ENCODE results near the gene INPP1.
"Not testable (repeated sequence)": the region's sequence is repeated elsewhere in the genome, so short reads cannot be mapped to it uniquely, and the experiment has no call there.

The INPP1 gene

DNA sequence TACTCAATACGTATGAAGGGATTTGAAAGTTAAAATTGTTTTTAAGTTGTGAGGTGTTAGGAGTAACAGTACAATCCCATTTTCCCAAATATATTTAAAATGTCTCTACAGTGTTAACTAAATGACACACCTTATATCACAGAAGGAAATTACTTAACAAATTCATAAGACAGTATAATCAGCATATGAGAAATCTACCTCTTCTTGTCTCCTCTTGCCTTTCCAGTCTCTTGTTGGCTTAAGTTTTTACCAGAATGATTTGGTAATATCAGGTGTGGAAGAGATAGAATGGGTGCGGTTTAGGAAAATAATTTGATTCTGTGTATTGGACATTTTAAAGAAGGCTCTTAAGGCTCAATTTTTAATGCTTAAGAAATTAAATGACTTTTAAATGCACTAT is 9.5 kb upstream of the INPP1 start:
- no peak for DNase-seq (ENCODE audit: low read depth in 3 of 3)

GRCh38 chr2:190334479-190335224 is 8.7 kb upstream of the INPP1 start:
- DNase-seq (ENCODE audit: low read depth in 3 of 3), result no peak

GRCh38 chr2:190335225-190335559 is 8.2 kb upstream of the INPP1 start:
- DNase-seq (ENCODE audit: low read depth in 3 of 3), result no peak

DNA sequence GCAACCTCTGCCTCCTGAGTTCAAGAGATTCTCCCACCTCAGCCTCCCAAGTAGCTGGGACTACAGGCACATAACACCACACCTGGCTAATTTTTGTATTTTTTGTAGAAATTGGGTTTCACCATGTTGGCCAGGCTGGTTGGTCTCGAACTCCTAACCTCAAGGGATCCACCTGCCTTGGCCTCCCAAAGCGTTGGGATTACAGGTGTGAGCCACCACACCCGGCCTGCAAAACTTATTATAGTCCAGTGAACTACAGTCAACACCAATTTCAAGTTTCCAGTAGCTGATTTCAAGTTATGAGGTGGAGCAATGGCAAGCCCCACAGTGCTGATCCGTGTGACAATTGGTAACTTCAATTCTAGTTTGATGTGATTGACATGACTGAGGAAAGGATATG is 7.8 kb upstream of the INPP1 start:
- DNase-seq (ENCODE audit: low read depth in 3 of 3), result not testable (repeated sequence)

DNA sequence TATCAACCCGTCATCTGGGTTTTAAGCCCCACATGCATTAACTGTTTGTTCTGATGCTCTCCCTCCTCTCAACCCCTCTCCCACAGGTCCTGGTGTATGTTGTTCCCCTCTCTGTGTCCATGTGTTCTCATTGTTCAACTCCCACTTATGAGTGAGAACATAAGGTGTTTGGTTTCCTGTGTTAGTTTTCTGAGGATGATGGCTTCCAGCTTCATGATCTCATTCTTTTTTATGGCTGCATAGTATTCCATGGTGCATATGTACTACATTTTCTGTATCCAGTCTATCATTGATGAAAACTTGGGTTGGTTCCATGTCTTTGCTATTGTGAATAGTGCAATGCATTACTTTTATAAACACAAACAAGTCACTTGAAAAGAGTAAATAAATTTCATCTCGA is 7.0 kb upstream of the INPP1 start:
- no peak for DNase-seq (ENCODE audit: low read depth in 3 of 3)

- no peak for DNase-seq (ENCODE audit: low read depth in 3 of 3)
Observed at GRCh38 chr2:190338453-190338852, 4.9 kb upstream of the INPP1 start.

GRCh38 chr2:190339394-190339793 is 4.0 kb upstream of the INPP1 start:
- DNase-seq (ENCODE audit: low read depth in 3 of 3), result no peak

- DNase-seq (ENCODE audit: low read depth in 3 of 3), result no peak
Observed at GRCh38 chr2:190340369-190340768, 3.0 kb upstream of the INPP1 start.

GRCh38 chr2:190342611-190343010 is 778 bp upstream of the INPP1 start:
- DNase-seq (ENCODE audit: low read depth in 3 of 3), result no peak

GRCh38 chr2:190343089-190343535 is 277 bp upstream of the INPP1 start:
- DNase-seq (ENCODE audit: low read depth in 3 of 3), result no peak

DNA sequence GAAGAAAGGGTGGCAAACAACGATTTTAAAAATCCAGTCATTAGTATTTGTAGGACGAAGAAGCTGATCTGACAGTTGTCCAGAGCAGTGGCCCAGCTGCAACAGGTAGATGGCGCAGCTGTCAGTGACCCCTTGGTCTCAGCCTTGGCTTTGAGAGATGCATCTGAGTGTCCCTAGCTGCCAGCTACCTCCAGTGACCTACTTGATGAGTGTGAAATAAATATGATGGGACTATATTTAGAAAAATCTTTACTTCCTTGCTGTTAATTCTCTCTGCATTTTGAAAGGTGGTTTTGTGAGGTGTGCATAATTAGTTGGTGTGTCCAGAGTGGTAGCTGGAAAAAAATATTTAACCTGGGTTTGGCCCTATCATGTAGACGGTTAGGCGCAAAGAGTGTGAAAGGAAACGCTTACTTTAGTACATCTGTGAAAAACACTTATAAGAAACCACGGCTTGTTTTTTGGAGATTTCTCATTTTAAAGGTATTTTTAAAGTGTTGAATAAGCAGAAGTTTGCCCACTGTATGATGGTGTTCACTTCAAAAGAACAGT is 963 bp downstream of the INPP1 start:
- DNase-seq (ENCODE audit: low read depth in 3 of 3), result no peak

GRCh38 chr2:190350371-190350770 is 7.0 kb downstream of the INPP1 start:
- DNase-seq (ENCODE audit: low read depth in 3 of 3), result no peak

GRCh38 chr2:190351955-190352354 is 8.6 kb downstream of the INPP1 start:
- DNase-seq (ENCODE audit: low read depth in 3 of 3), result no peak

DNA sequence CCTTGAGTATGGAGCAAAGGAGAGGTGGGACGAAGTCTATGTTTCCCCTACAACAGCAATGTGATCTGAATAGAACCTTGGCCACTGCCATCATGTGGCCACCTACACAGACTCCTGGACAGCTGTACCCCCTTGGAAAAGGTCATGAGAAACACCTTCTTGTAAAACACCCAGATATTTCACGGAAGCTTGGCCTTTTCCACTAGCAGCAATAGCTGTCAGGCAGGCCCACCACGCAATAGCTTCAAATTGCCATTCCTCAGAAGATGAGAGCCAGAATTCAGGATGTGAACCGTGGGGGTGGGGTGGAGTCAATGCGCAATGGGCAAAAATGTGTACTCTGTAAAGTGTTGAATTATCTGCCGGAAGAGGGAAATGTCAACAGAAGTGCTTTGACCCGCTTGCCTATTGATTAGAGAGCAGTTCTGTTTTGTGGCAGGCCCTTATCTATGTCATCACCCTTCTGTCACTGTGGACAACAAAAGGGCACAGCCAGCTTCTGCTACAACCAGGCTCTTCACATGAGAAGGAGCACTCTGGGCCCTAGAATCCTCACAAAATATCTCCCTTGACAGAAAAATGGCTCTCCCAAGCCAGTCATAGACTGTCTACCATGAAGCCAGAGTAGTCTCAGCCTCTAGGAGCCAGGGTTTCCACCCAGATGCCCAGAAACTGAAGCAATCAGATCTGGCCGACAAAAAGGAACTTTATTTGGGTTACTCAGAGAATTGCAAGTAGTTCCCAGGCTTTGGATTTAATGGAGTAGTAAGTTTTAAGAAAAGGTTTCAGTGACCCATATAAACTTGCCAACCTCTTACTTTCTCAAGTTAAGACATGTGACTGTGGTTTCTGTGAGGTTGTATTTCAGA is 9.5 kb downstream of the INPP1 start:
- DNase-seq (ENCODE audit: low read depth in 3 of 3), result no peak

GRCh38 chr2:190353537-190353899 is 10.1 kb downstream of the INPP1 start:
- no peak for DNase-seq (ENCODE audit: low read depth in 3 of 3)

DNA sequence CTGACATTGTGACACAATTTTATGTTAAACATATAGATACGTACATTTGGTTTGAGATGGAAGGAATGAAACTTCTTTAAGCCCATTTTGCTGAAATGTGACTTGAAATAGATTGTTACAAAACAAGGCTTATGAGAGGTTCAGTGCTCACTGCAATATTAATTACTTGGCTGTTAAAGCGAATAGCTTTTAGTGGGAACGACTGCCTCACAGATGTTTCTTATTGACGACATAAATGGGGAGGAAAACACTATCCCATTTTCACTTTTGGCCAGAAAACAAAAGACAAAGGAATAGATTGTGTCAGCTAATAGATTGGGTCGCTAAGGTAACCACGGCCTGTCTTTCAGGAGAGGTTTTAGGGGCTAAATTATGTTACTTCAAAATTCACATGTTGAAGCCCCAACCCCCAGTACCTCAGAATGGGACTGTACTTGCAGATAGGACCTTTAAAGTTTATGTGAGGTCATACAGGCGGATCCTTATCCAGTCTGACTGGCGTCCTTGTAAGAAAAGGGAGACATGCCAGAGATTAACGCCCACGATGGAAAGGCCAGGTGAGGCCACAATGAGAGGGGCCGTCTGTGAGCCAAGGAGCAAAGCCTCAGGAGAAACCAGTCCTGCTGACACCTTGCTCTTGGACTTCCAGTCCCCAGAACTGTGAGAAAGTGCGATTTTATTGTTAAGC is 10.8 kb downstream of the INPP1 start:
- DNase-seq (ENCODE audit: low read depth in 3 of 3), result no peak

DNA sequence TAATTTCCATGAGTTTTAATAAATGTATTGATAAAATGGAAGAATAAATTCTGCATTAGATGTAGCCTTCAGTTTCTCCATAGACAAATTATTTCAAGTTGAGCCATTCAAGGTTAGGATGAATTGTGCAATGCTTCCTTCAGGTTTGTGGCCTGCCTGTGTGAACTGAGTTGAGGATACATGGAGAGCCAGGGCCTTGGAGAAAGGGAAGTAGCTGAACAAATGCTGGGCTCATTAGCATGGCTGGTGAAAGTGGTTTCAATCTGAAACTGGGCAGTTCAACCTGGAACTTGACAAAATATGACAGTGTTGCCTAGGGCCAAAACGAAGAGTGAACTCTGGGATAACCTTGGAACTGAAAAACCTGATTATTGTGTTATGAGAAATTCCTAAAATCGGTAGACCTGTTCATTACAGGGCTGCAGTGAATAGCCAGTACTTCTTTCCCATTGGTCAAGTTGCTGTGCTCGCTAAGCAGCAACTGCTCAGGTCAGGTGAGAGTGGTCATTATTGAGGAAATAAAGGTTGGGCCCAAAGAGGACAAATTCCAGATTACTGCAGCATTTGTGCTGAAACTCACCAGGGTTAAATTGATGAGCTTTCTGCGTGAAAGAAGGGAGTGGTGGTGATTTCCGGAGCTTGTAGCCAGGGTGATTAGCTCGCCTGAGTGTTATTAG is 12.7 kb downstream of the INPP1 start:
- DNase-seq (ENCODE audit: low read depth in 3 of 3), result no peak

DNA sequence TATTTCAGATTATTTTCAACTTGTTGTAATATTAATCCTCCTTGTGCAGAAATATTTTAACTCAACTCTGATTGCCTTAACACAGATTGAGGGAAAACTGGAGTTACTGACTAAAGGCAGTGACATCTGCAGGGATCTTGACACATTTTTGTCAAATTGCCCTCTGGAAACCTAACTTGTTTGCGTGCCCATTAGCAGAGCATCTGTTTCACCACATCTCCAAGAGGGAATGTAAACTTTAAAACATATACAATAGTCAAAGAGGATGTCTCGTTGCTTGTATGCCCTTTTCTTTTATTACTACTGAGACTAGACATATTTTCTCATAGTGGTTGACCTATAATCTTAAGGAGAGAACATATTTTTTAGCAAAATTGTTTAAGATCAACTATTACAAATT is 14.2 kb downstream of the INPP1 start:
- no peak for DNase-seq (ENCODE audit: low read depth in 3 of 3)

DNA sequence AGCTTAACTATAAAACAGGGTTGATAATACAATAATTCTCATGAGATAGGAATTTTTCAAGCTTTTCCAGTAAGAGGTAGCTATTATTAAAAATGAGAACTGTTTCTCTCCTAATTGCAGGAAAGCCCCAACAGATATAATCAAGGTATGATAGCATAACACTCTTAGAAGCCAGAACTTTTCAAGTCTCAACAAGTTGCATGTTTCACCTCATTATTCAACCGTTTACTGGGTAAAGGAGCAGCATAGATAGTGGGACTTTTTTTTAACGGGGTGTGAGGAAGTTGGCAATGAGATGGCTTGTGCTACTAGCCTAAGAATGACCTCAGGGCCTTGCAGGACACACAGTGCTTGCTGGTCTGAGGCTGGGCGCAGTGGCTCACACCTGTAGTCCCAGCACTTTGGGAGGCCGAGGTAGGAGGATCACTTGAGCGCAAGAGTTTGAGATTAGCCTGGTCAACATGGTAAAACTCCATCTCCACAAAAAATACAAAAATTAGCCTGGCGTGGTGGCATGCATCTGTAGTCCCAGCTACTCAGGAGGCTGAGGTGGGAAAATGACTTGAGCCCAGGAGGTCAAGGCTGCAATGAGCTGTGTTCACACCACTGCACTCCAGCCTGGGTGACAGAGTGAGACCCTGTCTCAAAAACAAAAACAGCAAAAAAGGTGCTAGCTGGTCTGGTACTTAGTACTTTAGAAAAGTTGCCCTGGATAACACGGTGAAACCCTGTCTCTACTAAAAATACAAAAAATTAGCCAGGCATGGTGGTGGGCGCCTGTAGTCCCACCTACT is 15.5 kb downstream of the INPP1 start:
- DNase-seq (ENCODE audit: low read depth in 3 of 3), result not testable (repeated sequence)

DNA sequence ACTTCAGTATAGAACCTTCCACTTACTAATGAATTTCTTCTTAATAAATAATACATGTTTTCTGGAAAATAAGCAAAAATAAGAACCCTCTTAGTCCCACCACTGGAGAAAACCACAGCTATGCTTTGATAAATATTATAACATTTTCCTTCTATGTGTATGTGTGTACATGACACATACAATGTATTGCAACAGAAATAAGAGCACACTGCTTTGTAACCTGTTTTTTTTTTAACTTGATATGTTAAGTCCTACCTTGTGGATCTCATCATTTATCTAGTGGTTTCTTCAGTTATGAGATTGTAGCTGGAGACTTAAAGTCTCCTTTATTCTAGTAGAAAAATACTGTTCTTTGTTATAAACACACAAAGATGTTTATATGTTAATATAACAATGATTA is 17.2 kb downstream of the INPP1 start:
- no peak for DNase-seq (ENCODE audit: low read depth in 3 of 3)

- no peak for DNase-seq (ENCODE audit: low read depth in 3 of 3)
Observed at GRCh38 chr2:190360965-190361364, 17.6 kb downstream of the INPP1 start.
